Uterine smooth muscle cell (primary cell): ENCODE results near the gene METAP1D. TPM values are rescaled to one million over a fixed set of nuclear protein-coding genes. Genes with fewer than 3 reads are reported as not detected.

ENCODE experiments used
- total RNA-seq: library from RNA; depleted of rRNA; stranded (reverse); fragments of >200 nt; gene quantifications from 2 replicates; pipeline ENCODE4 v1.2.3, GENCODE V29; 2014

The METAP1D gene
- 6.6 and 8.6 TPM in 2 replicates for total RNA-seq

GRCh38 chr2:171999604-172000469 lies at the start of gene METAP1D:
METAP1D (plus strand) TSS chr2:171999953; CDS start chr2:171999970, 17 bp downstream.

GRCh38 chr2:172085460-172086159 lies 85.9 kb downstream of the METAP1D start, which contains the start of gene DLX1:
DLX1 (plus strand) TSS chr2:172085507; CDS start chr2:172085678, 171 bp downstream.

GRCh38 chr2:172102391-172103359 lies 102.9 kb downstream of the METAP1D start, which contains the start of gene DLX2:
DLX2 (minus strand) TSS chr2:172102900; CDS start chr2:172102538, 362 bp downstream.

Other genes starting within 250 kb of the METAP1D start
- gene SLC25A12, start 105.7 kb upstream of the METAP1D start, total RNA-seq, result 17.5 and 25.1 TPM in 2 replicates
- 38.6 and 84.0 TPM in 2 replicates for gene HAT1, start 77.5 kb upstream of the METAP1D start, total RNA-seq
- 0.11 TPM in 1 of 2 replicates, not detected in the other for gene DLX1, start 85.6 kb downstream of the METAP1D start, total RNA-seq
- under 0.01 TPM in 1 of 2 replicates, not detected in the other for gene DLX2, start 102.9 kb downstream of the METAP1D start, total RNA-seq